AG09309 (cell line): ENCODE results near the gene RNF6.
"Not testable (repeated sequence)": the region's sequence is repeated elsewhere in the genome, so short reads cannot be mapped to it uniquely, and the experiment has no call there.

ENCODE experiments used
- DNase-seq: peaks from one replicate; pipeline ENCODE4 v3.0.0-alpha.2; 2010; ENCODE audit warnings: low read depth
- H3K4me3 ChIP-seq: 2 replicates; pipeline ENCODE4 v1.5.1; 2011; ENCODE audit warnings: mild to moderate bottlenecking, low read depth, low read length, moderate library complexity; ENCODE audit not compliant: control insufficient read depth
- TF ChIP-seq, protein P1 (sequence below): IDR thresholded peaks from 2 replicates; pipeline ENCODE4 v1.5.1; 2011; ENCODE audit warnings: mild to moderate bottlenecking, low read depth, low read length, inconsistent platforms; ENCODE audit not compliant: insufficient read depth, control insufficient read depth; ENCODE audit errors: missing control alignments

The RNF6 gene

DNA sequence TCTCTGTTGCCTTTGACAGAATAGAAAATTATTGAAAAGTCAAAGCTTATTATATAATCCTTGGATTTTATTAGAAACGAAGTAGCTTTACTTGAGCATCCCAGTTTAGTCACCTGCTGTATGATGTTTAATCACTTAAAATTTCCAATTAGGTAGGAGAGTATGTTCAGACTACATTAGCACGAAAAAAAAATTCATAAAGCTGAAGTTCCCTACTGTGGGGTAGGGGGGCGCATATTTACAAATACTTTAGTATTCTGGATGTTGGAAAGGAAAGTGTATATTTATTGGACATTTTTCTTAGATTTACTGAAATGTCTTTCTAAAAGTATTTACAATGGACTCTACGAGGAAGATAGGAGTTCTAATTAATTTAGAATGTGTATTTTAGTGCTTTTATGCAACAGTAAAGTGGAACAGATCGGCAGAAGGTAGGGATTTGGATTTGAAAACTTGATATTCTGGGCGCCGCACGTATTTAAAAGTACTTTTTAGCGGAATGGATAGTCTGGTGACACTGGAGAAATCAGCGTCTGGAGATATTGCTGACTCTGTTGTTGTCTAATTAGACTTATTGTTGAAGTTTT, 33.7 kb upstream of the RNF6 start:
- no peak for DNase-seq
- TF ChIP-seq, protein P1, sequence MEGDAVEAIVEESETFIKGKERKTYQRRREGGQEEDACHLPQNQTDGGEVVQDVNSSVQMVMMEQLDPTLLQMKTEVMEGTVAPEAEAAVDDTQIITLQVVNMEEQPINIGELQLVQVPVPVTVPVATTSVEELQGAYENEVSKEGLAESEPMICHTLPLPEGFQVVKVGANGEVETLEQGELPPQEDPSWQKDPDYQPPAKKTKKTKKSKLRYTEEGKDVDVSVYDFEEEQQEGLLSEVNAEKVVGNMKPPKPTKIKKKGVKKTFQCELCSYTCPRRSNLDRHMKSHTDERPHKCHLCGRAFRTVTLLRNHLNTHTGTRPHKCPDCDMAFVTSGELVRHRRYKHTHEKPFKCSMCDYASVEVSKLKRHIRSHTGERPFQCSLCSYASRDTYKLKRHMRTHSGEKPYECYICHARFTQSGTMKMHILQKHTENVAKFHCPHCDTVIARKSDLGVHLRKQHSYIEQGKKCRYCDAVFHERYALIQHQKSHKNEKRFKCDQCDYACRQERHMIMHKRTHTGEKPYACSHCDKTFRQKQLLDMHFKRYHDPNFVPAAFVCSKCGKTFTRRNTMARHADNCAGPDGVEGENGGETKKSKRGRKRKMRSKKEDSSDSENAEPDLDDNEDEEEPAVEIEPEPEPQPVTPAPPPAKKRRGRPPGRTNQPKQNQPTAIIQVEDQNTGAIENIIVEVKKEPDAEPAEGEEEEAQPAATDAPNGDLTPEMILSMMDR, result peak; percentile 16
- no peak overlapping the region; the same call in 1 of the 2 replicates for H3K4me3 ChIP-seq

DNA sequence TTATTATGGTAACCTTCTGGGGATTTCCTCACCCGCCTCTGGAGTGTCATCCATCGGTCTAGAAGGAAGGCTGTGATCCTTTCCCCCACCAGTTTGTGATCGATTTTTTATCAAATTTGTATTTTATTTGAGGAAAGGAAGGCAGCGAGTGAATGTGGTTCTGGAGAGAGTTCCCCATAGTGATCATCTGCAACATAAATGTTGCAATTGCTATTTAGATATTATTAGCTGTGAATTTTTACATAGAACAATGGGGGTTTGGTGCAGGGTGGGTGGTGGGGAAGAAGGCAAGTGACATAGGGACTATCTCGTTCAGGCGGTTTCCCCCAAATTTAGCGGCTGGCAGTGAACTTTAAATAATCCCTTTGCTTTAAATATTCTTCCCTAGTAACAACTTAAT, 33.0 kb upstream of the RNF6 start:
- peak overlapping the region; percentile 52 for H3K4me3 ChIP-seq
- DNase-seq, result no peak
- TF ChIP-seq, protein P1, result no peak

DNA sequence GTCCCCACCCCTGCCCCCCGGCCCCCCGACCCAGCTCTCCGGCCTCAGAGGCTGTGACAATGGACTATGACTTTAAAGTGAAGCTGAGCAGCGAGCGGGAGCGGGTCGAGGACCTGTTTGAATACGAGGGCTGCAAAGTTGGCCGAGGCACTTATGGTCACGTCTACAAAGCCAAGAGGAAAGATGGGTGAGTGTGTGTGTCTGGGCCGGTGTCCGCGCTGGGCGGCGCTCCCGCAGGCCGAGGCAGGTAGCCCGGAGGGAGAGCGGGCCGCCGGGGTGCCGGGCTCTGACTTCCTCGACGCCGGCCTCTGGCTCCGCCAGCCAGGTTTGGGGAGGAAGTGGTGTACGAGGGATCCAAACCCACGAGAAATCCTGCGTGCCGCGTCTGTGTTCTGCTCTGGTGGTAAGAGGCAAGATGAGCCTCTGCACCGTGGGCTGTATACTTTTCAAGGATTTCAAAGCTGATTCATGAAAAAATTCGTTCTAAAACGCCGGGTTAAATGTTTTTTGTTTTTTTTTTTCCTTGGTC, 32.5 kb upstream of the RNF6 start:
- peak overlapping the region; percentile 52 for H3K4me3 ChIP-seq
- no peak for DNase-seq
- TF ChIP-seq, protein P1, result no peak

DNA sequence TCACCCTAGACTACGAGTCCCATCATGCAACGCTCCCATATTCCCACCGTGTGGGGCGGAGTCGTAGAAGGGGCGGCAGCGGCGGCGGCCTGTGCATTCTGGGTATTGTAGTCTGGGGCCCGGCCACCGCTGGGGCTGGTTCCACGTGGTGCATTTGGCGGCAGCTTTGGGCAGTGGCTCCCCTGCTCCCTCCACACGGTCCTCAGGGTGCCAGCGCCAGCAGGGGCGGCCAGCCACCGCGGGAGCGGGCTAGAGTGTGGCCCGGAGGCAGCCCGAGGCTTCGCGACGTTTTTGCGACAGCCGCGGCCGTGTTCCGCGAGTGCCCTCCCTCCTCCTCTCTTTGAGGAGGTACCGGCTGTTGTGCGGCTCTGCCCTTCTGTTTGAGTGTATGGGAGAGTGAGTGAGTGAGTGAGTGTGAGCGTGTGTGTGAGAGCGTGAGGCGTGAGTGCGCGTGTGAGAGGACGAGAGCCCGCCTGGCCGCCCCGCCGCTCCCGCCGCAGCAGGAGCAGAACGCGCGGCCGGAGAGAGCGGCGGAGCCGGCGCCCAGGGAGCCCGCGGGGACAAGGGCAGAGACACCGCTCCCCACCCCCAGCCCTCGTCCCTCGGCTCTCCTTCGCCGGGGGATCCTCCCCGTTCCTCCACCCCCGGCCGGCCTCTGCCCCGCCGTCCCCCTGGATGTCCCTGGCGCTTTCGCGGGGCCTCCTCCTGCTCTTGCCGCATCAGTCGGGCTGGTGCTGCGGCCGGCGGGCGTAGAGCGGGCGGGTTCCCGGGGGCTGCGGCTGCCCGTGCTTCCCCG, 31.9 kb upstream of the RNF6 start, which contains the start of gene CDK8:
Gene CDK8 (plus strand): TSS at position 343 of the 796 bp plus-strand sequence. CDS start 513 bp downstream, outside the sequence.
- peak; percentile 55 for DNase-seq
- peak within 1 kb of the TSS; percentile 52 for H3K4me3 ChIP-seq
- TF ChIP-seq, protein P1, result no peak

DNA sequence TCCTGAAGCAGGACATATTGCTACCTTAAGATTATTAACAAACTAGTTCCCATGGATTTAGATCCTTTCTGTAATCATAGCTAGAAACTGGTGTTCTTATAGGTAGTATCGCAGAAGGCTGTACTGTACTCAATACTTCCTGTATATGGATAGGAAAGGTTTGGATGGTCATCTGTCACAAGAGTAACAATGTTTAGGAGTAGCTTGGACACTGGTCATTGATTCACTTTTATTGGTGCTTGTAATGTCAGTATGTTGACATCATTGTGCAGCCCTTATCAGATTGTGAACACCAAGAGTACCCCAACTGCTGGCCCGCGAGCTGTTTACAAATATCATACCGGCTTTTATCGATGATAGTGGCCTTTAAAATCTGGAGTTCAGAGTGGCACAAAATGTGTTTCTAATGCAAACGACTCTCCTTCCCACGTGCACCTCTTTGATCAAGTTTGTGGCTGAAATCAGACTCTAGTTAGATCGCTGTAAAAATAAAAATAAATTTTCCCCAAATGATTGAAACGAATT, 31.2 kb upstream of the RNF6 start:
- H3K4me3 ChIP-seq, result peak overlapping the region; percentile 52
- DNase-seq, result no peak
- TF ChIP-seq, protein P1, result no peak

DNA sequence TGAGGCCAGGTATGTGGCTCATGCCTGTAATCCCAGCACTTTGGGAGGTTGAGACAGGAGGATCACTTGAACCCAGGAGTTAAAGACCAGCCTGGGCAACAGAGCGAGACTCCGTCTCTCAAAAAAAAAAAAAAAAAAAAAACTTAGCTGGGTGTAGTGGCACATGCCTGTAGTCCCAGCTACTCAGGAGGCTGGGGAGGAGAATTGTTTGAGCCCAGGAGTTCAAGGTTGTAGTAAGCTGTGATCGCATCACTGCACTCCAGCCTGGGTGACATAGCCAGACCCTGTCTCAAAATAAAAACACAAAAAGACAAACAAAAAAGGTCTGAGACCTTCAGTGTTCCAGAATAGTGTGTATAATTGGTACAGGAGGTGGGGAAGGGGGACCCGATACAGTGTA, 29.9 kb upstream of the RNF6 start:
- DNase-seq, H3K4me3 ChIP-seq: not testable (repeated sequence)

DNA sequence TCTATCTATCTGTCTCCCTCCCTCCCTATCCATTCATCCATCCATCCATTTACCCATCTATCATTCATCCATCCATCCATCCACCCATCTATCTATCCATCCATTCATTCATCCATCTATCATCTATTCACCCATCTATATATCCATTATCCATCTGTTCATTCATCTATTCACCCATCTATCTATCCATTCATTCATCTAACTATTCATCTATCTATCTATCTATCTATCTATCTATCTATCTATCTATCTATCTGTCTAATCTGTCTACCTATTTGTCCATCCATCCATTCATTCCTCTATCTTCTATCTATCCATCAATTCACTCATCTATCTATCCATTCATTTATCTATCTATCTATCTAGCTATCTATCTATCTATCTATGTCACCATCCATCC, 27.4 kb upstream of the RNF6 start:
- DNase-seq, result no peak
- H3K4me3 ChIP-seq, result no peak overlapping the region
- TF ChIP-seq, protein P1, result no peak
